Liver (tissue), 9 donors: ENCODE measurements around the gene CDK17. TPM values are rescaled to one million over a fixed set of nuclear protein-coding genes. Genes with fewer than 3 reads are reported as not detected.

ENCODE experiments used
- DNase-seq: peaks from one replicate; pipeline ENCODE4 v3.0.0-alpha.2; 2017; ENCODE audit warnings: low spot score
- H3K27ac ChIP-seq, 2 donors: one replicate each; pipeline ENCODE4 v1.7.0; 2013; ENCODE audit warnings: inconsistent platforms in 2 of 2, low read length in 2 of 2, control low read depth in 1 of 2, low read depth in 1 of 2, mild to moderate bottlenecking in 1 of 2
- H3K27me3 ChIP-seq, 4 donors: one replicate each; pipeline versions ENCODE4 v1.6.1 to v1.7.0; 2013; ENCODE audit warnings: low read length in 3 of 4, inconsistent platforms in 1 of 4, mild to moderate bottlenecking in 1 of 4, moderate library complexity in 1 of 4; ENCODE audit not compliant: control insufficient read depth in 4 of 4, insufficient read depth in 4 of 4
- H3K36me3 ChIP-seq, 4 donors: one replicate each; pipeline versions ENCODE4 v1.6.1 to v1.7.0; 2013; ENCODE audit warnings: low read length in 3 of 4, mild to moderate bottlenecking in 3 of 4, low read depth in 1 of 4, moderate library complexity in 1 of 4; ENCODE audit not compliant: control insufficient read depth in 4 of 4, insufficient read depth in 3 of 4
- H3K4me1 ChIP-seq, 4 donors: one replicate each; pipeline versions ENCODE4 v1.6.1 to v1.7.0; 2013; ENCODE audit warnings: low read length in 3 of 4, mild to moderate bottlenecking in 3 of 4, moderate library complexity in 1 of 4; ENCODE audit not compliant: control insufficient read depth in 4 of 4, insufficient read depth in 4 of 4
- H3K4me3 ChIP-seq, 3 donors: one replicate each; pipeline versions ENCODE4 v1.6.1 to v1.7.0; 2013; ENCODE audit warnings: low read length in 3 of 3, control low read depth in 1 of 3, low read depth in 1 of 3, mild to moderate bottlenecking in 1 of 3
- H3K9ac ChIP-seq, 2 donors: one replicate each; pipeline ENCODE4 v1.7.0; 2013; ENCODE audit warnings: low read length in 2 of 2, mild to moderate bottlenecking in 2 of 2, moderate library complexity in 2 of 2, control low read depth in 1 of 2, low read depth in 1 of 2
- H3K9me3 ChIP-seq, 4 donors: one replicate each; pipeline versions ENCODE4 v1.6.1 to v1.7.0; 2013; ENCODE audit warnings: low read length in 3 of 4; ENCODE audit not compliant: control insufficient read depth in 4 of 4
- CTCF ChIP-seq: fragments of 150-350 bp; IDR thresholded peaks from 2 replicates; pipeline ENCODE4 v1.5.1; 2017; ENCODE audit warnings: improper control_type of control experiment, low read depth, low read length; ENCODE audit not compliant: missing input control
- EGR1 ChIP-seq, 2 donors: IDR thresholded peaks; 2 replicates each; pipeline ENCODE4 v1.6.1; 2016 to 2018; ENCODE audit warnings: antibody characterized with exemption in 2 of 2, low read depth in 2 of 2
- FOXA2 ChIP-seq: IDR thresholded peaks from 2 replicates; pipeline ENCODE4 v1.6.1; 2016; ENCODE audit warnings: antibody characterized with exemption
- GABPA ChIP-seq, 2 donors: IDR thresholded peaks in 1 of 2; conservative IDR thresholded peaks in 1 of 2; 2 replicates each; pipeline ENCODE4 v1.6.1; 2016; ENCODE audit warnings: antibody characterized with exemption in 2 of 2, mild to moderate bottlenecking in 1 of 2, moderate library complexity in 1 of 2
- HNF4A ChIP-seq, 2 donors: conservative IDR thresholded peaks; 2 replicates each; pipeline ENCODE4 v1.6.1; 2016; ENCODE audit warnings: antibody characterized with exemption in 2 of 2, mild to moderate bottlenecking in 2 of 2
- HNF4G ChIP-seq: IDR thresholded peaks from 2 replicates; pipeline ENCODE4 v1.6.1; 2016; ENCODE audit warnings: antibody characterized with exemption
- JUND ChIP-seq, 2 donors: IDR thresholded peaks; 2 replicates each; pipeline ENCODE4 v1.6.1; 2016; ENCODE audit warnings: antibody characterized with exemption in 2 of 2
- NR2F2 ChIP-seq: IDR thresholded peaks from 2 replicates; pipeline ENCODE4 v1.6.1; 2016; ENCODE audit warnings: antibody characterized with exemption
- RAD21 ChIP-seq, 2 donors: IDR thresholded peaks; 2 replicates each; pipeline ENCODE4 v1.6.1; 2016; ENCODE audit warnings: antibody characterized with exemption in 2 of 2, mild to moderate bottlenecking in 2 of 2
- RXRA ChIP-seq, 2 donors: IDR thresholded peaks; 2 replicates each; pipeline ENCODE4 v1.6.1; 2017 to 2018; ENCODE audit warnings: antibody characterized with exemption in 2 of 2, mild to moderate bottlenecking in 1 of 2
- YY1 ChIP-seq: IDR thresholded peaks from 2 replicates; pipeline ENCODE4 v1.6.1; 2016; ENCODE audit warnings: antibody characterized with exemption, mild to moderate bottlenecking
- ZBTB33 ChIP-seq: IDR thresholded peaks from 2 replicates; pipeline ENCODE4 v1.6.1; 2016; ENCODE audit warnings: antibody characterized with exemption
- WGBS: extraction: QIAGEN DNeasy Blood & Tissue Kit; methylation state at CpG from one replicate; pipeline ENCODE4 v1.1.7; 2013; 5-methylcytosine and 5-hydroxymethylcytosine counted together
- polyA plus RNA-seq, 2 donors: library from polyadenylated mRNA; stranded (reverse) in 1 of 2; unstranded in 1 of 2; fragments of 200-250 nt in 1 of 2; fragments of >200 nt in 1 of 2; fragmentation: Nextera tagmentation in 1 of 2; extraction: Ambion mirVana in 1 of 2; gene quantifications; one replicate each; pipeline versions ENCODE4 v1.2.1 to v1.2.3, GENCODE V29; 2013 to 2015
- total RNA-seq, 2 donors: library from RNA; depleted of rRNA; stranded (reverse); fragments of >200 nt; gene quantifications; one replicate each; pipeline ENCODE4 v1.2.3, GENCODE V29; 2014
- TF ChIP-seq, protein P1 (sequence below): IDR thresholded peaks from 2 replicates; pipeline ENCODE4 v1.6.1; 2016; ENCODE audit warnings: antibody characterized with exemption
- TF ChIP-seq, protein P2 (sequence below): IDR thresholded peaks from 2 replicates; pipeline ENCODE4 v1.6.1; 2016; ENCODE audit warnings: antibody characterized with exemption
- TF ChIP-seq, protein P3 (sequence below): IDR thresholded peaks from 2 replicates; pipeline ENCODE4 v1.6.1; 2016; ENCODE audit warnings: antibody characterized with exemption, mild to moderate bottlenecking
- donor health status: healthy.
- donor health status: healthy.
- donor health status: healthy.
- donor health status: healthy.
- donor health status: healthy.

CDK17 gene
- total and polyA plus RNA-seq, 4 donors = 4.8 to 25.2 (median 14.9) TPM

- Histone ChIP-seq H3K36me3 (peaks cover 0 to 4% (median 1%) of the 10 kb centered on the region in 4 donors), H3K27ac (no peak overlapping the region), H3K9ac (no peak overlapping the region), H3K4me3 (no peak overlapping the region), H3K9me3 (no peaks in the 10 kb centered on the region), H3K4me1 (no peaks in the 10 kb centered on the region), H3K27me3 (no peaks in the 10 kb centered on the region)
- DNase-seq = no peak
- 98% methylated on average over 2 of the region's 2 CpGs for WGBS
- TF ChIP-seq, protein P1, sequence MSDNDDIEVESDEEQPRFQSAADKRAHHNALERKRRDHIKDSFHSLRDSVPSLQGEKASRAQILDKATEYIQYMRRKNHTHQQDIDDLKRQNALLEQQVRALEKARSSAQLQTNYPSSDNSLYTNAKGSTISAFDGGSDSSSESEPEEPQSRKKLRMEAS = no peak
- TF ChIP-seq RAD21 (IDR thresholded peaks at IDR 0.05) (no peak), NR2F2 (no peak), HNF4G (no peak), EGR1 (IDR thresholded peaks at IDR 0.05; ENCODE audit: low read depth in 2 of 2) (no peak), RXRA (IDR thresholded peaks at IDR 0.05) (no peak), JUND (IDR thresholded peaks at IDR 0.05) (no peak), CTCF (no peak), HNF4A (conservative IDR thresholded peaks at IDR 0.05) (no peak)
These were observed 71.2 kb downstream of the CDK17 start for GRCh38 chr12:96329018-96329417.

GRCh38 chr12:96327889-96328288 lies 72.3 kb downstream of the CDK17 start:
- Histone ChIP-seq H3K9ac (no peak overlapping the region), H3K9me3 (no peaks in the 10 kb centered on the region), H3K27ac (no peak overlapping the region), H3K4me1 (no peaks in the 10 kb centered on the region), H3K27me3 (no peaks in the 10 kb centered on the region), H3K4me3 (no peak overlapping the region), H3K36me3 (peaks cover 0 to 4% (median 1%) of the 10 kb centered on the region in 4 donors)
- TF ChIP-seq EGR1 (IDR thresholded peaks at IDR 0.05; ENCODE audit: low read depth in 2 of 2) (no peak), FOXA2 (no peak), YY1 (no peak), NR2F2 (no peak)
- TF ChIP-seq, protein P2, sequence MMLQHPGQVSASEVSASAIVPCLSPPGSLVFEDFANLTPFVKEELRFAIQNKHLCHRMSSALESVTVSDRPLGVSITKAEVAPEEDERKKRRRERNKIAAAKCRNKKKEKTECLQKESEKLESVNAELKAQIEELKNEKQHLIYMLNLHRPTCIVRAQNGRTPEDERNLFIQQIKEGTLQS = no peak
- TF ChIP-seq, protein P3, sequence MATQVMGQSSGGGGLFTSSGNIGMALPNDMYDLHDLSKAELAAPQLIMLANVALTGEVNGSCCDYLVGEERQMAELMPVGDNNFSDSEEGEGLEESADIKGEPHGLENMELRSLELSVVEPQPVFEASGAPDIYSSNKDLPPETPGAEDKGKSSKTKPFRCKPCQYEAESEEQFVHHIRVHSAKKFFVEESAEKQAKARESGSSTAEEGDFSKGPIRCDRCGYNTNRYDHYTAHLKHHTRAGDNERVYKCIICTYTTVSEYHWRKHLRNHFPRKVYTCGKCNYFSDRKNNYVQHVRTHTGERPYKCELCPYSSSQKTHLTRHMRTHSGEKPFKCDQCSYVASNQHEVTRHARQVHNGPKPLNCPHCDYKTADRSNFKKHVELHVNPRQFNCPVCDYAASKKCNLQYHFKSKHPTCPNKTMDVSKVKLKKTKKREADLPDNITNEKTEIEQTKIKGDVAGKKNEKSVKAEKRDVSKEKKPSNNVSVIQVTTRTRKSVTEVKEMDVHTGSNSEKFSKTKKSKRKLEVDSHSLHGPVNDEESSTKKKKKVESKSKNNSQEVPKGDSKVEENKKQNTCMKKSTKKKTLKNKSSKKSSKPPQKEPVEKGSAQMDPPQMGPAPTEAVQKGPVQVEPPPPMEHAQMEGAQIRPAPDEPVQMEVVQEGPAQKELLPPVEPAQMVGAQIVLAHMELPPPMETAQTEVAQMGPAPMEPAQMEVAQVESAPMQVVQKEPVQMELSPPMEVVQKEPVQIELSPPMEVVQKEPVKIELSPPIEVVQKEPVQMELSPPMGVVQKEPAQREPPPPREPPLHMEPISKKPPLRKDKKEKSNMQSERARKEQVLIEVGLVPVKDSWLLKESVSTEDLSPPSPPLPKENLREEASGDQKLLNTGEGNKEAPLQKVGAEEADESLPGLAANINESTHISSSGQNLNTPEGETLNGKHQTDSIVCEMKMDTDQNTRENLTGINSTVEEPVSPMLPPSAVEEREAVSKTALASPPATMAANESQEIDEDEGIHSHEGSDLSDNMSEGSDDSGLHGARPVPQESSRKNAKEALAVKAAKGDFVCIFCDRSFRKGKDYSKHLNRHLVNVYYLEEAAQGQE = no peak
- WGBS = 93% methylated on average over 3 of the region's 3 CpGs
- DNase-seq = no peak

- H3K27me3 ChIP-seq = no peaks in the 10 kb centered on the region
- DNase-seq = no peak
- H3K4me3 ChIP-seq = no peak overlapping the region
- no peak overlapping the region for H3K27ac ChIP-seq
- no peaks in the 10 kb centered on the region for H3K9me3 ChIP-seq
- no peaks in the 10 kb centered on the region for H3K4me1 ChIP-seq
- H3K9ac ChIP-seq = no peak overlapping the region
- WGBS = 96% methylated on average over 1 of the region's 1 CpG
- peaks cover 2 to 4% (median 2%) of the 10 kb centered on the region in 4 donors for H3K36me3 ChIP-seq
- no peak for TF ChIP-seq NR2F2
- TF ChIP-seq FOXA2 = no peak
- TF ChIP-seq HNF4G = no peak
- TF ChIP-seq EGR1 (IDR thresholded peaks at IDR 0.05; ENCODE audit: low read depth in 2 of 2) = no peak
- TF ChIP-seq, protein P3 = no peak
- no peak for TF ChIP-seq GABPA (IDR thresholded peaks at IDR 0.05 in 1 of 2, conservative IDR thresholded peaks at IDR 0.05 in 1 of 2)
- no peak for TF ChIP-seq RAD21 (IDR thresholded peaks at IDR 0.05)
- TF ChIP-seq ZBTB33 = no peak
These were observed 72.9 kb downstream of the CDK17 start for GRCh38 chr12:96327346-96327745.
